Measurements from ENCODE around the gene LRBA. TPM values are rescaled to one million over a fixed set of nuclear protein-coding genes. Genes with fewer than 3 reads are reported as not detected.

LRBA gene
- total RNA-seq, 4 donors from 2014 or later, result 28.0 to 51.5 (median 30.9) TPM

DNA sequence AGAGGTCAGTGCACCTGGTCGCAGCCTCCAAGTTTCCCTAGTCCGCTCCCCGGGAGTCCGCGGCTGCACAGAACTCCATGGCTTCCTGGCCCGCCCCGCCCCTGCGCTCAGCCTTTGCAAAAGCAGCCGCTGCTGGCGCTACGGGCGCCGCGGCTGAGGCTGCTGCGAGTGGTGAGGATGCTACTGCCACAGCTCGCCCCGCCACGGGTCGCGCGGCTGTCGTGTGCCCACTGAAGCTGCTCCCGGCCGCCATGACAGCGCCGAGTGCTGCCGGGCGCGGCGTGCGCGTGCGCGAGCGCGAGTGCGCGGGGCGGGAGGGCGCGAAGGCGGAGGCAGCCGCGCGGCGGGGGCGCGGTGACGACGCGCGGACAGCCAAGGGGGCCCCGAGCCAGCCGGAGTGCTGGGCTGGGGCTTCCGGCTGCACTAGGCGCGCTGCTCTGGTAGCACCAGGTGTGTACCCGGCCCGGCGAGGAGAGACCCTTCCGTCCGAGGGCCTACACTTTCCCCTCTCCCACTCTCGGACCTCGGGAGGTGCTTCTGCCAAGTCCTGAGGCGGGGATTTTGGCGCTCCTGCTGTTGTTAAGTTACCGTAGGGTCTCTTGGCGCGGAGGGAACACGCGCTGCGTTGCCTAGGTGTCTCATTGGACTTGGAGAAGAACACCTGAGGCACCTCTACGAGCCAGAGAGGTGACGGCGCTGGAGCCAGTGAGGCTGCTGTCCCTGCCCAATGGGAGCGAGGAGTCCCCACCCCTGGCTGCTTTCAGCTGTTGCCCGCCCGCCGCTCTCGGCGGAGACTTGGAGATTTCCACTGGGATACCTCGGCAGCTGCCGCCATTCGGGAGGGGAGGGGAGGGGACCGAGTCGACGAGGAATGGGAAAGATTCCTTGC, 619 bp upstream of the LRBA start:
- TF ChIP-seq, protein P1, sequence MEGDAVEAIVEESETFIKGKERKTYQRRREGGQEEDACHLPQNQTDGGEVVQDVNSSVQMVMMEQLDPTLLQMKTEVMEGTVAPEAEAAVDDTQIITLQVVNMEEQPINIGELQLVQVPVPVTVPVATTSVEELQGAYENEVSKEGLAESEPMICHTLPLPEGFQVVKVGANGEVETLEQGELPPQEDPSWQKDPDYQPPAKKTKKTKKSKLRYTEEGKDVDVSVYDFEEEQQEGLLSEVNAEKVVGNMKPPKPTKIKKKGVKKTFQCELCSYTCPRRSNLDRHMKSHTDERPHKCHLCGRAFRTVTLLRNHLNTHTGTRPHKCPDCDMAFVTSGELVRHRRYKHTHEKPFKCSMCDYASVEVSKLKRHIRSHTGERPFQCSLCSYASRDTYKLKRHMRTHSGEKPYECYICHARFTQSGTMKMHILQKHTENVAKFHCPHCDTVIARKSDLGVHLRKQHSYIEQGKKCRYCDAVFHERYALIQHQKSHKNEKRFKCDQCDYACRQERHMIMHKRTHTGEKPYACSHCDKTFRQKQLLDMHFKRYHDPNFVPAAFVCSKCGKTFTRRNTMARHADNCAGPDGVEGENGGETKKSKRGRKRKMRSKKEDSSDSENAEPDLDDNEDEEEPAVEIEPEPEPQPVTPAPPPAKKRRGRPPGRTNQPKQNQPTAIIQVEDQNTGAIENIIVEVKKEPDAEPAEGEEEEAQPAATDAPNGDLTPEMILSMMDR (IDR thresholded peaks at IDR 0.05), result no peak
- DNase-seq (ENCODE audit: low spot score), result peak; percentile 26
- peak; percentile 95 for ATAC-seq (ENCODE audit: low FRiP score)

DNA sequence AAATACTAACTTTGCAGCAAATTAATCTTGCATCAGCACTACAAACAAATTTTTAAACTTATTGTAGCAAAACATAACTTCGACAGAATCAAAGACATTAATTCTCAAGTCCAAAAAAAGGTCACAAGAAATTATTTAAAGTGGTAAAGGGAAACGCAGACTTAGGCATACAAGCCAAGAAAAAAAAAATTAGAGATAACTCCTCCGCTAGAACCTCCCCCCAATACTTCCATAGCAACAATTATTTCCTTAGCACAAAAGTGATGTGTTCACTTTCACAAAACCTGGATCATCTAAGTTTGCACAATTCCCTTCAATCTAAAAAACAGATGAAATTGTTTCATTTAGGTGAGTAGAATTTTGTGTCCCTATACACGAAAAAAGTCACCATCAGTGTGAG, 1.1 kb downstream of the LRBA start:
- DNase-seq (ENCODE audit: low spot score), result no peak
- TF ChIP-seq, protein P1 (IDR thresholded peaks at IDR 0.05), result no peak
- ATAC-seq (ENCODE audit: low FRiP score), result no peak

GRCh38 chr4:151013491-151013890, 1.6 kb downstream of the LRBA start:
- ATAC-seq (ENCODE audit: low FRiP score) (no peak), DNase-seq (ENCODE audit: low spot score) (no peak)
- TF ChIP-seq, protein P1 (IDR thresholded peaks at IDR 0.05), result no peak

- no peak for DNase-seq (ENCODE audit: low spot score)
- TF ChIP-seq, protein P1 (IDR thresholded peaks at IDR 0.05), result no peak
- no peak for ATAC-seq (ENCODE audit: low FRiP score)
Measured at GRCh38 chr4:151012820-151013219, 2.3 kb downstream of the LRBA start.

- DNase-seq (ENCODE audit: low spot score), result no peak
- ATAC-seq (ENCODE audit: low FRiP score), result no peak
- TF ChIP-seq, protein P1 (IDR thresholded peaks at IDR 0.05), result no peak
Measured at GRCh38 chr4:151012376-151012775, 2.7 kb downstream of the LRBA start.

- TF ChIP-seq, protein P1 (IDR thresholded peaks at IDR 0.05), result no peak
- ATAC-seq (ENCODE audit: low FRiP score), result no peak
- DNase-seq (ENCODE audit: low spot score), result no peak
Measured at GRCh38 chr4:151004222-151004621, 10.9 kb downstream of the LRBA start.
